Choroid plexus epithelial cell (primary cell): ENCODE measurements around the gene ZNF423.

Experiments
- DNase-seq: peaks from one replicate; pipeline ENCODE4 v3.0.0-alpha.2; 2010; ENCODE audit warnings: low read depth
- H3K4me3 ChIP-seq: 2 replicates; pipeline ENCODE4 v1.5.1; 2011; ENCODE audit warnings: low read depth, mild to moderate bottlenecking, control low read depth, low read length, moderate library complexity
- CTCF ChIP-seq: conservative IDR thresholded peaks from 2 replicates; pipeline ENCODE4 v1.5.1; 2011; ENCODE audit warnings: low read depth, mild to moderate bottlenecking, control low read depth, inconsistent platforms, low read length, moderate library complexity

The ZNF423 gene

GRCh38 chr16:49855822-49856671 is at the start of gene ZNF423:
TSS of gene ZNF423 (minus strand) at chr16:49856112. CDS start at chr16:49855774, 338 bp downstream.
- TF ChIP-seq CTCF = no peak
- peak within 1 kb of the TSS; percentile 62 for H3K4me3 ChIP-seq
- no peak for DNase-seq

- no peak for DNase-seq
- H3K4me3 ChIP-seq = no peak overlapping the region
- TF ChIP-seq CTCF = no peak
Observed at GRCh38 chr16:49904348-49905062, 48.6 kb upstream of the ZNF423 start.

- TF ChIP-seq CTCF = no peak
- no peak for DNase-seq
- no peak overlapping the region for H3K4me3 ChIP-seq
Observed at GRCh38 chr16:49902908-49903307, 47.0 kb upstream of the ZNF423 start.

GRCh38 chr16:49901711-49902110 is 45.8 kb upstream of the ZNF423 start:
- no peak for TF ChIP-seq CTCF
- H3K4me3 ChIP-seq = no peak overlapping the region
- DNase-seq = no peak

DNA sequence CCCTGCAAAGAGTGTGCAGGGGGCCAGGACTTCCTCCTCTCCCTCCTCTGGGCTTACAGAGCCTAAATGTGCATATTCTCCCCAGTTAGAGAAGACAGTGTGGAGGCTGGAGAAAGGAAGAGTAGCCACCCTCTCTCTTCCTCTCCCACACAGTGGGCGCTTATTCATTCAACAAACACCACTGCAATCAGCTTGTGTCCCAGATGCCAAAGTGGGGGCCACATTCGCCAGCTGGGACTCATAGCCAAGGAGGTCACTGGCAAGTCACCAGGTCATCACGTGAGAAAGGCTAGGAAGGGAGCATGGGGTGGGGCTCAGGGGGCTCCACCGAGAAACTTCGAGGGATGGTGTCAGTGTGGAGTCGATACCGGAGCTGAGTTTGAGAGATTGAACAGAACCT is 45.0 kb upstream of the ZNF423 start:
- no peak overlapping the region for H3K4me3 ChIP-seq
- DNase-seq = no peak
- TF ChIP-seq CTCF = no peak

- DNase-seq = no peak
- no peak overlapping the region for H3K4me3 ChIP-seq
- TF ChIP-seq CTCF = no peak
Observed at GRCh38 chr16:49899991-49900695, 44.2 kb upstream of the ZNF423 start.
